ENCODE data around the gene FAP.

GRCh38 chr2:162267996-162268395 lies 24.8 kb upstream of the FAP start:
- TF ChIP-seq CTCF (IDR thresholded peaks at IDR 0.05; ENCODE audit: extremely low read depth in 1 of 2, insufficient read depth in 1 of 2, low read depth in 1 of 2, low read length in 2 of 2) (no peak), POLR2A (IDR thresholded peaks at IDR 0.05; ENCODE audit: low read depth, low read length) (no peak), MAX (IDR thresholded peaks at IDR 0.05; ENCODE audit: insufficient read depth, insufficient read length) (no peak), POLR2AphosphoS5 (IDR thresholded peaks at IDR 0.05; ENCODE audit: insufficient read depth, low read depth, low read length) (no peak), EZH2 (IDR thresholded peaks at IDR 0.05; ENCODE audit: borderline replicate concordance, low read depth, low read length, severe bottlenecking) (no peak), JUN (IDR thresholded peaks at IDR 0.05; ENCODE audit: borderline replicate concordance, insufficient read depth, insufficient read length, low read depth) (no peak), FOS (IDR thresholded peaks at IDR 0.05; ENCODE audit: borderline replicate concordance, insufficient read depth, low read length) (no peak), MYC (IDR thresholded peaks at IDR 0.05; ENCODE audit: low read depth, low read length) (no peak), GATA2 (IDR thresholded peaks at IDR 0.05; ENCODE audit: insufficient read depth, insufficient read length, low read depth, low read length) (no peak)
